ENCODE results near the gene SH3RF3.

Gene SH3RF3

GRCh38 chr2:109472974-109473373 is 344.0 kb downstream of the SH3RF3 start:
- no peak for DNase-seq (ENCODE audit: low read depth)
- H3K4me3 ChIP-seq (ENCODE audit: low read depth, low read length) = no peak overlapping the region
- no peak for TF ChIP-seq CTCF (IDR thresholded peaks at IDR 0.05; ENCODE audit: control insufficient read depth, extremely low read depth, insufficient read depth)

GRCh38 chr2:109473616-109474318 is 344.8 kb downstream of the SH3RF3 start:
- DNase-seq (ENCODE audit: low read depth) = no peak
- no peak overlapping the region for H3K4me3 ChIP-seq (ENCODE audit: low read depth, low read length)
- no peak for TF ChIP-seq CTCF (IDR thresholded peaks at IDR 0.05; ENCODE audit: control insufficient read depth, extremely low read depth, insufficient read depth)

DNA sequence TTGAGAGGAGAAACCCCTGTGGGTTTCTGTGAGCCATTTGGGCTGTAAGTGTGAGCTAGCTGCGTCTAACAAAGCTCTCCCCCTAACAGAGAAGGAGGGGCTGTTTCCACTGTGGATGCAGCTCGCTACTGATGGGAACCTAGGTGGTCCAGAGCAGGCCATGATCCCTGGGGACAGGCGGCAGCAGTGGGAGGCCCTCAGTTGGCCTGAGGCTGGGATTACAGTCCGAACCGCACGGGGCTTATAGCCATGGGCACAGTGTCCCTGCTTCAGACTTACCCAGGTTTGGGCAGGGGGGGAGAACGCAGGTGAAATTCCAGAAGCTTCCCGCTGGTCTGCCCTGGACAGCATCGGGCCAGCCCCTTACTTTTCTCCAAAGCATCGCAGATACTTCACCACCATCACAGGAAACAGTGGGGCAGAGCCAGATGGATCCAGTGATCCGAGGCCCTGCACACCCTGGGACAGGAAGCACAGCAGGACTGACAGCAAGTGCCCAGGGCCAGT is 345.4 kb downstream of the SH3RF3 start:
- no peak overlapping the region for H3K4me3 ChIP-seq (ENCODE audit: low read depth, low read length)
- no peak for DNase-seq (ENCODE audit: low read depth)
- no peak for TF ChIP-seq CTCF (IDR thresholded peaks at IDR 0.05; ENCODE audit: control insufficient read depth, extremely low read depth, insufficient read depth)

- no peak for DNase-seq (ENCODE audit: low read depth)
- TF ChIP-seq CTCF (IDR thresholded peaks at IDR 0.05; ENCODE audit: control insufficient read depth, extremely low read depth, insufficient read depth) = no peak
- H3K4me3 ChIP-seq (ENCODE audit: low read depth, low read length) = no peak overlapping the region
Measured at GRCh38 chr2:109475531-109476210, 346.7 kb downstream of the SH3RF3 start.

DNA sequence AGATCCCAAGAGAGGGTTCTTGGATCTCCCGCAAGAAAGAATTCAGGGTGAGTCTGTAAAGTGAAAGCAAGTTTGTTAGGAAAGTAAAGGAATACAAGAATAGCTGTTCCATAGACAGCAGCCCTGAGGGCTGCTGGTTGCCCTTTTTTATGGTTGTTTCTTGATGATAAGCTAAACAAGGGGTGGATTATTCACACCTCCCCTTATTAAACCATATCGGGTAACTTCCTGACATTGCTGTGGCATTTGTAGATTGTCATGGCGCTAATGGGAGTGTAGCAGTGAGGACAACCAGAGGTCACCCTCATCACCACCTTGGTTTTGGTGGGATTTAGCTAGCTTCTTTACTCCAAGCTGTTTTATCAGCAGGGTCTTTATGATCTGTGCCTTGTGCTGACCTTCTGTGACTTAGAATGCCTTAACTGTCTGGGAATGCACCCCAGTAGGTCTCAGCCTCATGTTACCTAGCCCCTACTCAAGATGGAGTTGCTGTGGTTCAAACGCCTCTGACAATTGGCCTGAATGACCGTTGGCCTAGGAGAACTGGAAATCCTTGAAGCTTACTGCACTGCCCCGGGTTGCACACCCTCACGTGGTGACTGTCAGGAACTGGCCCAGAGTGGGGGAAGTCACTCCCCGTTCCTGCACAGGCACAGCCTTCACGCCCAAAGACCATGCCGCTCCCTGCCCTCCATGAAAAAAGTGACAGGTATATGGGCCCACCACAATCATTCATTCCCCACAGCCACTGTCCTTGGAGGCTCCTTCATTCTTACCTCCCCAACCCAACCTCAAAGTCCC is 347.8 kb downstream of the SH3RF3 start:
- no peak overlapping the region for H3K4me3 ChIP-seq (ENCODE audit: low read depth, low read length)
- DNase-seq (ENCODE audit: low read depth) = no peak
- no peak for TF ChIP-seq CTCF (IDR thresholded peaks at IDR 0.05; ENCODE audit: control insufficient read depth, extremely low read depth, insufficient read depth)

DNA sequence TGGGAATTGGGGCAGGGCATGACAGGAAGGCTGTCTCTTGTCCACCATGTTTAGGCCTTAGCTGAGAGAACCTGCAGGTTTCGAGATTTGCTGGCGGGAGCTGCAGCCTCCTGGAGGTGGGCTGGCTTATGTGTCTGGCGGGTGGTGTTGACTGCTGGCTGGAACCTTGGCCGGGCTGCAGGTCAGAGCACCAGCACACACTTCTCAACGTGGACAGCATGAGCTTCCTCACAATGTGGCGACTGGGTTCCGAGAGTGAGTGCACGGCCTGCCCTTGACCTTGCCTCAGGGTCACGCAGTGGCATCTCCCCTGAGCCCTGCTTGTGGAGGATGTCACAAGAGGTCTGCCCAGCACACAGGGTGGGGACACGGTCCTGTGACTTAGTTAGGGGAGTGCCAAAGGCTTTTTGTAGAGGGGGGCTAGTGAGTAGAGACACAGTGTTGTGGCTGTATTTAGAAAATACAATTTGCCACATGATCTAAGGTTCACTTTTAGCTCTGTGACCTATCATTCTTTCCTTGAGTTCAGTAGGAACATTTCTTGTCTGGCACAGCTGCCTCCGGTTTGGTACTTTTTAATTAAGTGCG is 350.0 kb downstream of the SH3RF3 start:
- no peak for DNase-seq (ENCODE audit: low read depth)
- TF ChIP-seq CTCF (IDR thresholded peaks at IDR 0.05; ENCODE audit: control insufficient read depth, extremely low read depth, insufficient read depth) = no peak
- no peak overlapping the region for H3K4me3 ChIP-seq (ENCODE audit: low read depth, low read length)
